ENCODE measurements around the gene GSTA1.
A peak's percentile ranks its signal among the peaks of the same experiment; 100 is the strongest.
"Not testable (repeated sequence)": the region's sequence is repeated elsewhere in the genome, so short reads cannot be mapped to it uniquely, and the experiment has no call there.

Gene GSTA1

DNA sequence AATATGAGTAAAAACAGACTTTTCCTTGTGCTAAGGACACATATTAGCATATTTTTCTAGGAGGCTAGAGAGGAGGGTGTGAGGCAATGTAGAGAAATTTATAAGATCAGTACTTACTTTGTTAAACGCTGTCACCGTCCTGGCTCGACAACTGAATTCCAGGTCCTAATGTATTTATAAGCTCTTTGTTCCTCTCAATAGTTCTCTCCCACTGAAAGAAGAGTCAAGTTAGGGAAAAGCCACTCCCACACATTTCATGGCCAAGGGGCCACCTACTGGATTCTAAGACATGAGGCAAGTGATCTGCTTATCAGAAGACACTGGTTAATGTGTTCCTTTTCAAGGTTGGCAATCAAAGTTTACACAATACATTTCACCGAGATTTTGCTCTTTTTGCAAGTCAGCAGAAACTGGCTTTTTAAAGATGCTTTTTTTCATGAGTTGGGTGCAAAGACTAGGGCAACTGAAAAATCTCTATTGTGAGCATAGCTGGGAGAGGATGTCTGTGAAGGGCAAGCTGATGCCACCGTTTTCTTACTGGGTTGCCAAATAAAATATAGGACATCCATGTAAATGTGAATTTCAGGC, at the start of gene GSTA1:
TSS of gene GSTA1 (minus strand) at position 149 of the 588 bp plus-strand sequence. CDS start 4,549 bp downstream, outside the sequence.
- DNase-seq (ENCODE audit: low read depth in 2 of 2): not testable (repeated sequence)

DNA sequence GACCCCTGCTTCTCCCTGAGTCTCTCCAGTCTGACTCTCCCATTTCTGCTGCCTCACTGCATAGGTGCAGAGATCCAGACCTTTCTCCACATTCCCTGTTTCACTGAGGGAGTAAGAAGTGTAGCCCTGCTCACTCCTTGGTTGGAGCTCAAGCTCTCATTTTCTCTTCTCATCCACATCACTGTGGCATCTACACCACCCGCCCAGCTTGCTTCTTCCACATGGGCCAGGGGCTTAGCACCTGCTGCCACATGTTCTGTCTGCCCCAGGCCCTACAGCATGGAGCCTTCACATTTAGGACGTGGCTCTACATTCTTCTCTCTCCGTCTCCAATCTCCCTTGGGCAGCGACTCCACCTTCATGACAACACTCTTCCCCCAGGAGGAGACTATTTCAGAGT, 45.5 kb upstream of the GSTA1 start:
- no peak for DNase-seq (ENCODE audit: low read depth in 2 of 2)

DNA sequence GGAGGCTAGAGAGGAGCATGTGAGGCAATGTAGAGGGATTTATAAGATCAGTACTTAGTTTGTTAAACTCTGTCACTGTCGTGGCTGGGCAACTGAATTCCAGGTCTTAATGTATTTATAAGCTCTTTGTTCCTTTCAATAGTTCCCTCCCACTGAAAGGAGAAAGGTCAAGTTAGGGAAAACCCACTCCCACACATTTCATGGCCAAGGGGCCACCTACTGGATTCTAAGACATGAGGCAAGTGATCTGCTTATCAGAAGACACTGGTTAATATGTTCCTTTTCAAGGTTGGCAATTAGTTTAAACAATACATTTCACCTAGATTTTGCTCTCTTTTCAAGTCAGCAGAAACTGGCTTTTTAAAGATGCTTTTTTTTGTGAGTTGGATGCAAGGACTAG, 42.4 kb upstream of the GSTA1 start:
- no peak for DNase-seq (ENCODE audit: low read depth in 2 of 2)

DNA sequence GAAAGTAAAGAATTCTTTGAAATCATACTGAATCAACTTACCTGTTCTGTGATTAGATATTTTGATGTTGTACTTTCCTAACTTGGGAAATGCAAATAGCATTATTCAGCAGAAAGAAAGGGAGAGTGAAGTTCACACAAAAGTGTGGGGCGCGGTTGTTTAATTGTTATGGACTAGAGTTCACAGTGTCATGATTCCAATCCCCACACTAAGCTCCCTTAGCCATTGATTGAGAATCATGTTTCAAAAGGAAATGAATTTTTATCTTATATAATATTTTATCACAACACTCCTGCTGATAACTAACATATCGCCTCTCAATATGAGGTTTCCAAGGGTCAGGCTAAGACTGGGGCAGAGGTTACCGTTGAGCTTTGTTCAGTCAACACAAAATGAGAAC, 40.0 kb upstream of the GSTA1 start:
- DNase-seq (ENCODE audit: low read depth in 2 of 2): no peak

DNA sequence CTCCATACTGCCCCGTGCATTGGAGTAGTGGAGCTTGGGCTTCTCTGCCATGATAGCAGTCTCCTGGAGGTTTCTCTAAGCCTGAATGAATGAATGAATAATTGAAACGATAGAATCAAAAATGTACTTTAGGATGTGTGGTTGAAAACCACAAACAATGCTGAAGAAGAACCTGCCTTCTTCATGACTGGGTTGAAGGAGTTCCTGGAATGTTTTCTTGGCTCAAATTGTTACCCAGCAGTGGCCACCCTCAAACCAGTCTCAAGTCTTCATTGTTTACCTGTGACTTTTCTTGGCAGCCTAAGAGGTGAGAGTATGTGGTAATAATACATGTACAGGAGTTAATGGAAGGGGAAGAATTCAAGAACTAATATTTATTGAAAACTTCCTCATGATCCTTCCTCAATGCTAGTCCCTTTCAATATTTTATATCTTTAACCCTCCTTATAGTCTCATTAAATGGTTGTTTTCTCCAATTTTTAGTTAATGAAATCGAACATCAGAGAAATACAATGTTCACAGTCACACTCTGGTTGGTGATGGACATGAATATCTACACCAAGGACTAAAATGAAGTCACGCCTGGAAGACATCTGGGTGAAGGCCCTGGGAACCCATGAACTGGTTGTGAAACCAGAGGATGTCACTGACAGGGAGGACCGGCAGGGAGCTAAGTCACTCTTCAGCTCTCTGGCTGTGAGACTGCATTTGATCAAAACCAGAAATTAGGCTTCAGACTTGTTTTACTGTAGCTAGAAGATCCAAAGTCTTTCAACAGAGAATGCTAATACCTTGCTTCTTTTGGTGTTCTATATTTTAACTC, 37.4 kb upstream of the GSTA1 start, which contains the start of gene GSTA5:
TSS of gene GSTA5 (minus strand) at position 51 of the 823 bp plus-strand sequence.
- no peak for DNase-seq (ENCODE audit: low read depth in 2 of 2)

DNA sequence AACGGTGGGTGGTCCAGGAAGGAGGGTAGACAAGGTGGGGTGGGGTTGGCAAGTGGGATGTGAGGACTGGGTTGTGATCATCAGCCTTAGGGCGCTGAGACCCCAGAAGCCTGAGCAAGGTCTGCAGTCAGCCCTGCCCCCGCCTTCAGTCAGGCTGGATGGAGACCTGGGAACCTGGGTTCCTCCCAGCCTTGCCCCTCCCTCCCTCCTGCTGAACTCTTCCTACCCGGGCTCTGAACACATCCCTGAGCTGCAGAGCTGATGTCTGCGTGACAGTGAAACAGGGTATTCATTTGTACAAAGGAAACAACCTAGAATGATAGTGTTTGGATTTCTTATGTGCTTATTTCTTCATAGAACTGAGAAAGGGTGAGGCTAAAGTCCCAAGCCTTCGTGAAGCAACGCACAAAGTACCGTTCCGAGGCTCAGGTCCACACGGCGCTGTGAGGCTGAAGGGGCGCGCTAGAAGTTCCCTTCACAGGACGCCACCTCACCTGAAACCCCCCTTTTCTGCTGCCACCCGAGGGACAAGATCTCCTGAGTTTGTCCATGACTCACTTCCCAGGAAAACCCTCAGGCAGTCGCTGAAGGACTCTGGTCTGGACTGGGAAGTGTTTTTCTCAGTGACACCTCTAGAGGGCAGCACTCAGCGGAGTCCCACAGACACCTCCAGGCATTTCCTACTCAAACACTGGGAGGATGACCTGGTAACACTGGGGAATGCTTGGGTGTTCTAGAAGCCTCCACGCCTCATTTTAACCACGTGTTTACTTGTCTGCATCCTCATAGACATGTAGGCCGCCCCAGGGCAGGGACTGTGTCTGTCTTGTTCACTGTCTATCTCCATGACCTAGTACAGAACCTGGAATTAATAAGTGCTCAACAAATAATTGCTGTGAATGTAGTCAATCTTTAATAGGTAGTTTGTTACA, 35.8 kb upstream of the GSTA1 start:
- DNase-seq (ENCODE audit: low read depth in 2 of 2): peak in 1 of 2 donors; percentile 14

DNA sequence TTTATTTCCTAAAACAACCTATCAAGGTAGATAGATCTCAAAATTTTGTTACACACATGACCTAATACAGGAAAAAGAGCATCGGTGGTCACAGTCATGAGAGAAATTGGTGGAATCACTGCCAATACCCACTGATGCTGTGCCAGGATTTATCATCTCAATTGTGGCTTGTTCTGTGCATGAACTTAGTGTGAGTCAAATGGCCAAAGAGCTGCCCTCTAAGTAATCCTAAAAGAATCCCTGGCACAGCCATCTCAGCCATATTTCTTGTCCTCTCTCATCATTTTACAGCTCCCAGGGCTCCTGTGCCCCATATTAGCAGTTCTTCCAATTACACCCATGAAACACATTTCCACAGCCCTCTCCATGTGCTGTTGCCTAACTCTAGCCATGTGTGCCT, 30.9 kb upstream of the GSTA1 start:
- no peak for DNase-seq (ENCODE audit: low read depth in 2 of 2)

DNA sequence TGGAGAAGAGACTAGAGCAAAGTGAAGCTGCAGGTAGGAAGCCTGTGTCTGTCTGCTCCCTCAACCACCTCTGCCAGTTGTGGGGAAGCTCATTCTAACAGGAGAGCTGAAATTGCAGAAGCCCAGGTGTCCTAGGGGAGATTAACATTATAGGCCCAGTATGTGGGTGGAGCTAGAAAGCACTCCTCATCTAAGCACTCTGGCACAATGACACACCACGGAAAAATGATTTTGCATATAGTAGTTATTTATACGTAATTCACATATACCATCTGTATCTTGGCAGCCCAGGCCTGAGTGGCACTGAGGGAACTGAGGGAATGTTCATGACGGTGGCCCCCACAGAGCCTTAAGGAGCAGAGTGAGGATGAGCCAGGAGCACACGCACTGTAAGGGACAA, 27.3 kb upstream of the GSTA1 start:
- DNase-seq (ENCODE audit: low read depth in 2 of 2): not testable (repeated sequence)

DNA sequence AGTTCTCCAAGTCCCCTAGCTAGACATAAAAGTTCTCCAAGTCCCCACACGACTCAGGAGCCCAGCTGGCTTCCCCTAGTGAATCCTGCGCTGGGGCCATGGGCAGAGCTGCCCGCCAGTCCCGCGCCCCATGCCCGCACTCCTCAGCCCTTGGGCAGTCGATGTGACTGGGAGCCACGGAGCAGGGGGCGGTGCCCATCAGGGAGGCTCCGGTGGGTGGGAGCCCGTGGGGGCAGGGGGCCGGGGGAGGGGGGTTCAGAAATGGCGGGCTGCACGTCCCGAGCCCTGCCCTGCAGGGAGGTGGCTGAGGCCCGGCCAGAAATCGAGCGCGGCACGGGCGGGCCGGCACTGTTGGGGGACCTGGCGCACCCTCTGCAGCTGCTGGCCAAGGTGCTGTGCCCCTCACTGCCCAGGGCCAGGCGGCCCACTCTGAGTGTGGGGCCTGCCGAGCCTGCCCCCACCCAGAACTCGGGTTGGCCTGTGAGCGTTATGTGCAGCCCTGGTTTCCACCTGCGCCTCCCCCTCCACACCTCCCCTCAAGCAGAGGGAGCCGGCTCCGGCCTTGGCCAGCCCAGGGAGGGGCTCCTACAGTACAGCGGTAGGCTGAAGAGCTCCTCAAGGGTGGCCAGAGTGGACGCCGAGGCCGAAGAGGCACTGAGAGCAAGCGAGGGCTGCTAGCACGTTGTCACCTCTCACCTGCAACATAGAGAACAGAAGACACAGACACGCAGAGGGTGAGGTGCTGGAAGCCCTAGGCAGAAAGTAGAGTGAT, 25.6 kb upstream of the GSTA1 start:
- no peak for DNase-seq (ENCODE audit: low read depth in 2 of 2)

DNA sequence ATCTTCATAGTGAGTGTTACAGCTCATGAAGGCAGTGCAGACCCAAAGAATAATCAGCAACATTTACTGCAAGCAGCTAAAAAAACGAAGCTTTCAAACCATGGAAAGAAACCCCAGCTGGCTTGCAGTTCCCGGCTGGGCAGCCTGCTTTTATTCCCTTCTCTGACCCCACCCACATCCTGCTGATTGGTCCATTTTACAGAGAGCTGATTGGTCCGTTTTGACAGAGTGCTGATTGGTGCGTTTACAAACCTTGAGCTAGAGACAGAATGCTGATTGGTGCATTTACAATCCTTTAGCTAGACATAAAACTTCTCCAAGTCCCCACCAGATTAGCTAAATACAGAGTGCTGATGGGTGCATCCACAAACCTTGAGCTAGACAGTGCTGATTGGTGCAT, 25.0 kb upstream of the GSTA1 start:
- DNase-seq (ENCODE audit: low read depth in 2 of 2): not testable (repeated sequence)

DNA sequence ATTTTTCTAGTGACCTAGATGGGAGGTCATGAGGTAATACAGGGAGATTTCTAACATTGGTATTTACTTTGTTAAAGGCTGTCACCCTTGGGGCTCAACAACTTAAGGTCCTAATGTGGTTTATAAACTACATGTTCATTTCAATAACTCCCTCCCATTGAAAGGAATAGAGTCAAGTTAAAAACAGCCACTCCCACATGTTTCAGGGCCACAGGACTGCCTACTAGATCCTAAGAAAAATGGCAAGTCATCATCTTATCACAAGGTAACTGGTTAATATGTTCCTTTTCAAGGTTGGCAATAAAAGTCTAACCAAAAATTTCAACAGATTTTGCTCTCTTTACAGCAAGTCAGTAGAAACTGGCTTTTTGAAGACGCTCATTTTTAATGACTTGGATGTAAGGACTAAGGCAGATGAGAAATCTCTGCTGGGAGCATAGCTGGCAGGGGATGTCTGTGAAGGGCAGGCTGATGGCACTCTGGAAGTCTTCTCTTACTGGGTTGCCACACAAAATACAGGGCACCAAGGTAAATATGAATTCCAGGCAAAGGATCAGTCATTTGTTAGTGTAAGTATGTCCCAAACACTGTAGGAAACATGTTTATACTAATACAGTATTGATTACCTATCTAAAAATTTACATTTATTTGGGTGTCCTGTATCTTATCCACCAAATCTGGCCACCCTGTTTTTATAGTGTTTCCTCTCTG, 23.6 kb upstream of the GSTA1 start:
- DNase-seq (ENCODE audit: low read depth in 2 of 2): not testable (repeated sequence)

DNA sequence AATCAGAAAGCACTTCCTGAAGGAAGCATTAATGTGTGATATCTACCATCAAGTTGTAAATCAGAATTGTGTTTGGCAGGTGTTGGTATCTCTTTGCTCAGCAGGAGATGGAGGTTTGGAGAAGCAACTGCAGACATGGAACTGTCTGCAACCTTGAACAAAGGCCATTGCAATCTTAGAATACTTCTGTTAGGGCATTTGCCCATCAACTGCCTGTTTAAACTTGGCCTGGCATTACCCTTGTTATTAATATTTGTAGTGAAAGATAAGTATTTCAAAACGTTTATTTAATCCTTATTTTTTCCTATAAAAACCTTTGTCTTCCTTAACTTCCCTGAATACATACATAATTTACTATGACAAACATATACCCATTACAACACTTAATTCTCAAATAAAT, 22.9 kb upstream of the GSTA1 start:
- no peak for DNase-seq (ENCODE audit: low read depth in 2 of 2)

DNA sequence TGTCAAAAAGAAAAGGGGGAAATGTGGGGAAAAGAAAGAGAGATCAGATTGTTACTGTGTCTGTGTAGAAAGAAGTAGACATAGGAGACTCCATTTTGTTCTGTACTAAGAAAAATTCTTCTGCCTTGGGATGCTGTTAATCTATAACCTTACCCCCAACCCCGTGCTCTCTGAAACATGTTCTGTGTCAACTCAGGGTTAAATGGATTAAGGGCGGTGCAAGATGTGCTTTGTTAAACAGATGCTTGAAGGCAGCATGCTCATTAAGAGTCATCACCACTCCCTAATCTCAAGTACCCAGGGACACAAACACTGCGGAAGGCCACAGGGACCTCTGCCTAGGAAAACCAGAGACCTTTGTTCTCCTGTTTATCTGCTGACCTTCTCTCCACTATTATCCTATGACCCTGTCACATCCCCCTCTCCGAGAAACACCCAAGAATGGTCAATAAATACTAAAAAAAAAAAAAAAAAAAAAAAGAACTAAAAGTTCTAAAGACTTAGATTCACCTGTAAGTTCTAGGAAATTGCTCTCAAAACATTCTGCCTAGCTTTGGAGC, 22.4 kb upstream of the GSTA1 start:
- DNase-seq (ENCODE audit: low read depth in 2 of 2): not testable (repeated sequence)

DNA sequence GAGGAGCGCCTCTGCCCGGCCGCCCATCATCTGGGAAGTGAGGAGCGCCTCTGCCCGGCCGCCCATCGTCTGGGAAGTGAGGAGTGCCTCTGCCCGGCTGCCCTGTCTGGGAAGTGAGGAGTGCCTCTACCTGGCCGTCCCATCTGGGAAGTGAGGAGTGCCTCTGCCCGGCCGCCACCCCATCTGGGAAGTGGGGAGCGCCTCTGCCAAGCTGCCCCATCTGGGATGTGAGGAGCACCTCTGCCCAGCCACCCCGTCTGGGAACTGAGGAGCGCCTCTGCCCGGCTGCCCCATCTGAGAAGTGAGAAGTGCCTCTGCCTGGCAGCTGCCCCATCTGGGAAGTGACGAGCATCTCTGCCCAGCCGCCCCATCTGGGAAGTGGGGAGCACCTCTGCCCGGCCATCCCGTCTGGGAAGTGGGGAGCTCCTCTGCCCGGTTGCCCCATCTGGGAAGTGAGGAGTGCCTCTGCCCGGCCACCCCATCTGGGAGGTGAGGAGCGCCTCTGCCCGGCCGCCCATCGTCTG, 21.7 kb upstream of the GSTA1 start:
- not testable (repeated sequence) for DNase-seq (ENCODE audit: low read depth in 2 of 2)

DNA sequence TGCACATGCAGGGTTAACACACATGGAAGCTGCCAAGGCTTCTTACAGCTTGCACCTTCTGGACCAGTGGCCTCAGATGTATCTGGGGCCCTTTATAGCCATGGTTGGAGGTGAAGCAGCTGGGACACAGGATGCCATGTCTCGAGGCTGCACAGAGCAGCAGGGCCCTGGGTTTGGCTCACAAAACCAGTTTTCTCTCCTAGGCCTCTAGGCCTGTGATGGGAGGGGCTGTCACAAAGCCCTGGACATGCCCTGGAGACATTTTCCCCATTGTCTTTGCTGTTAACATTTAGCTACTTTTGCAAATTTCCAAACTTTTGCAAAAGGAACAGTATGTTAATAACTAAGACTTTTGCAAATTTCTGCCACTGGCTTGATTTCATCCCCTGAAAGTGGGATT, 18.2 kb upstream of the GSTA1 start:
- no peak for DNase-seq (ENCODE audit: low read depth in 2 of 2)

DNA sequence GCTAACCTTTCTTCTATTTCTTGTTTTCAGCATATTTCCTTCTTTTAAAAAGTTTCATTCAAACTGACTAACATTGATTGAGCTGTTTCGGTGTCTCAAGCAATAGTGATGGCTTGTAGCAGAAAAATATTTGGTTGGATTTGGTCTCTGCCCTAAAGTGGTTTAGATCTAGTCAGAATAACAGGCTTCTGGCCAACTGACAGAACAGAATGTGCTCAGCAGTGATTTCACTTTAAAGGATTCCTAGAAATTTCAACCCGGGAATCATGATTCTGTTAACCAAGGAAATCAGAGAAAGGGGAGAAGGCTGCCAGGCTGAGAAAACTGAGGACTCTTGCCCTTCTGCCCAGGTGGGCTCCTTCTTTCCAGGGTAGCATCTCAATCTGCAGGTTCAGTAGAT, 16.6 kb upstream of the GSTA1 start:
- no peak for DNase-seq (ENCODE audit: low read depth in 2 of 2)

DNA sequence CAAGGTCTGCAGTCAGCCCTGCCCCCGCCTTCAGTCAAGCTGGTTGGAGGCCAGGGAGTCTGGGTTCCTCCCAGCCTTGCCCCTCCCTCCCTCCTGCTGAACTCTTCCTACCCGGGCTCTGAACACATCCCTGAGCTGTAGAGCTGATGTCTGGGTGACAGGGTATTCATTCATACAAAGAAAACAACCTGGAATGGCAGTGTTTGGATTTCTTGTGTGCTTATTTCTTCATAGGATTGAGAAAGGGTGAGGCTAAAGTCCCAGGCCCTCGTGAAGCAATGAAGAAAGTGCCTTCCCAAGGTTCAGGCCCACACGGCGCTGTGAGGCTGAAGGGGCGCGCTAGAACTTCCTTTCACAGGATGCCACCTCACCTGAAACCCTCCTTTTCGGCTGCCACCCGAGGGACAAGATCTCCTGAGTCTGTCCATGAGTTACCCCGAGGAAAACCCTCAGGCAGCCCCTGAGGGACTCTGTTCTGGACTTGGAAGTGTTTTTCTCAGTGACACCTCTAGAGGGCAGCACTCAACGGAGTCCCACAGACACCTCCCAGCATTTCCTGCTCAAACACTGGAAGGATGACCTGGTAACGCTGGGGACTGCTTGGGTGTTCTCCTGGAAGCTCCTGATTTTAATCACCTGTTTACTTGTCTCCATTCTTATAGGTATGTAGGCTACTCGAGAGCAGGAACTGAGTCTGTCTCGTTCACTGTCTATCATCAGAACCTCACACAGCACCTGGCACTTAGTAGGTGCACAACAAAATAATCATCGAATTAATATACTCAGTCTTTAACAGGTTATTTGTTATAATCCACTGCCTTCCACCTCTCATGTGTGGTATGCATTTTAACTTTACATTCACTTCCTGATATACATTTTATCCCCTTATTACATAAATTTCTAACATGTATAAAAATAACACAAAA, 11.8 kb upstream of the GSTA1 start:
- peak in 1 of 2 donors; percentile 4 for DNase-seq (ENCODE audit: low read depth in 2 of 2)

DNA sequence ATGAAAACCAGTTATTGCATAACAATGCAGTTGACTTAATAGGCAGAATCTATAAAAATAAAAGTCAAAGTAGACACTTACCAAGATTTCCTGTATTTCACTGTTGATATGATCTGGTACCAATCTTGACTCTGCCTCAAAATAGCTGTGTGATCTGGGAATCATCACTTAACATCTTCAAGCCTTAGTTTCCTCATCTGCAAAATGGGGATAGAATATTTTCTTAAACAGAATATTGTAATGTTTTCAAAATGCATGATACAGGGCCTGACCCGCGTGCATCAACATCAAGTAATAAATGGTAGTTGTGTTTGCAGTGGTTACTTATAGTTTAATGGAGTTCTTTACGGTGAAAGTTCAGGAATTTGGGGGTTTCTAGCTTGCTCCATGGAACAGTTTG, 10.9 kb upstream of the GSTA1 start:
- DNase-seq (ENCODE audit: low read depth in 2 of 2): not testable (repeated sequence)

DNA sequence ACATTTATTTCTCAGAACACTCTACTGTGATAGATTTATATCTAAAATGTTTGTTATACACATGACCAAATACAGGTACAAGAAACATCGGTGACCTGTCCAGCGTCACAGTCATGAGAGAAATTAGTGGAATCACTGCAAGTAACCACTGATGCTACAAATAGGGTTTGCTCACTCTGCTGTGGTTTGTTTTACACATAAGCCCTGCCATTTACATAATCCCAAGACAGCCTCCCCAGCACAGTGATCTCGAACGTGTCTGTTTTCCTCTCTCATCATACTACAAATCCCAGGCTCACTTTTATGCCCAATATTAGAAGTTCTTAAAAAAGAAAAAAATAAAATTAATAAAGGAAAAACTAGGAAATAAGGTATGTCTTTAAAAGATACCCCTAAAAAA, 6.2 kb upstream of the GSTA1 start:
- DNase-seq (ENCODE audit: low read depth in 2 of 2): not testable (repeated sequence)

Measured in stimulated activated CD8-positive, alpha-beta memory T cell treated with anti-CD3 and anti-CD28 coated beads, Interleukin-7, amount 100 ng/mL, for 1 hour (primary cell).